Chondrocyte (in vitro differentiated cells): ENCODE measurements around the gene ERBIN. TPM values are rescaled to one million over a fixed set of nuclear protein-coding genes. Genes with fewer than 3 reads are reported as not detected.
"Not testable (repeated sequence)": the region's sequence is repeated elsewhere in the genome, so short reads cannot be mapped to it uniquely, and the experiment has no call there.

Experiments
- DNase-seq: peaks from one replicate; pipeline ENCODE4 v3.0.0; 2021; ENCODE audit warnings: mixed read lengths, low spot score
- H3K27ac Mint-ChIP-seq: one replicate; pipeline ENCODE4 v1.8.0; 2021; ENCODE audit warnings: mild to moderate bottlenecking, moderate library complexity, mixed read lengths; ENCODE audit not compliant: unreplicated experiment
- H3K27me3 Mint-ChIP-seq: 2 replicates; pipeline ENCODE4 v1.8.0; 2021; ENCODE audit warnings: low read depth, mixed read lengths
- H3K36me3 Mint-ChIP-seq: 2 replicates; pipeline ENCODE4 v1.8.0; 2021; ENCODE audit warnings: low read depth, mixed read lengths
- H3K4me1 Mint-ChIP-seq: 2 replicates; pipeline ENCODE4 v1.8.0; 2021; ENCODE audit warnings: low read depth, mild to moderate bottlenecking, mixed read lengths
- H3K4me3 Mint-ChIP-seq: one replicate; pipeline ENCODE4 v1.8.0; 2021; ENCODE audit warnings: mild to moderate bottlenecking, moderate library complexity, mixed read lengths; ENCODE audit not compliant: unreplicated experiment
- H3K9me3 Mint-ChIP-seq: 2 replicates; pipeline ENCODE4 v1.8.0; 2021; ENCODE audit warnings: low read depth, mixed read lengths
- CTCF ChIP-seq: fragments of 200-600 bp; sonication (generic); IDR thresholded peaks from 2 replicates; pipeline ENCODE4 v1.5.0; 2021; ENCODE audit warnings: antibody characterized with exemption, mild to moderate bottlenecking, moderate library complexity
- total RNA-seq: library from RNA; stranded (reverse); gene quantifications from 3 replicates; pipeline ENCODE4 v1.2.1, GENCODE V29; 2021

The ERBIN gene
- total RNA-seq, 1 donor from 2014 or later = 63.8 TPM

GRCh38 chr5:65910711-65911110, 15.7 kb upstream of the ERBIN start:
- no peaks in the 10 kb centered on the region for H3K36me3 Mint-ChIP-seq
- no peaks in the 10 kb centered on the region for H3K4me1 Mint-ChIP-seq
- H3K4me3 Mint-ChIP-seq = no peak overlapping the region
- H3K27ac Mint-ChIP-seq = no peak overlapping the region
- no peak for DNase-seq
- H3K27me3 Mint-ChIP-seq = no peaks in the 10 kb centered on the region
- TF ChIP-seq CTCF = no peak
- no peaks in the 10 kb centered on the region for H3K9me3 Mint-ChIP-seq

- H3K36me3 Mint-ChIP-seq = no peaks in the 10 kb centered on the region
- H3K4me1 Mint-ChIP-seq = no peaks in the 10 kb centered on the region
- TF ChIP-seq CTCF = no peak
- no peak for DNase-seq
- H3K4me3 Mint-ChIP-seq = no peak overlapping the region
- no peaks in the 10 kb centered on the region for H3K9me3 Mint-ChIP-seq
- no peak overlapping the region for H3K27ac Mint-ChIP-seq
- no peaks in the 10 kb centered on the region for H3K27me3 Mint-ChIP-seq
Measured at GRCh38 chr5:65912311-65912710, 14.1 kb upstream of the ERBIN start.

- Mint-ChIP-seq H3K36me3 (no peaks in the 10 kb centered on the region), H3K27me3 (no peaks in the 10 kb centered on the region), H3K9me3 (no peaks in the 10 kb centered on the region), H3K27ac (no peak overlapping the region), H3K4me1 (peaks cover 4% of the 10 kb centered on the region), H3K4me3 (no peak overlapping the region)
- no peak for DNase-seq
- no peak for TF ChIP-seq CTCF
Measured at GRCh38 chr5:65913519-65913918, 12.9 kb upstream of the ERBIN start.

- Mint-ChIP-seq H3K4me3 (no peak overlapping the region), H3K9me3 (no peaks in the 10 kb centered on the region), H3K27ac (no peak overlapping the region), H3K27me3 (no peaks in the 10 kb centered on the region), H3K36me3 (no peaks in the 10 kb centered on the region), H3K4me1 (peaks cover 13% of the 10 kb centered on the region)
- DNase-seq = no peak
- TF ChIP-seq CTCF = no peak
Measured at GRCh38 chr5:65914641-65915196, 11.7 kb upstream of the ERBIN start.

- not testable (repeated sequence) for H3K4me3 Mint-ChIP-seq, H3K36me3 Mint-ChIP-seq
Measured at GRCh38 chr5:65915661-65916060, 10.7 kb upstream of the ERBIN start.

GRCh38 chr5:65916066-65916465, 10.3 kb upstream of the ERBIN start:
- Mint-ChIP-seq H3K36me3 (no peaks in the 10 kb centered on the region), H3K4me3 (no peak overlapping the region), H3K4me1 (peaks cover 20% of the 10 kb centered on the region), H3K9me3 (no peaks in the 10 kb centered on the region), H3K27me3 (no peaks in the 10 kb centered on the region), H3K27ac (no peak overlapping the region)
- TF ChIP-seq CTCF = no peak
- DNase-seq = no peak

More at GRCh38 chr5:65915661-65916060, 10.7 kb upstream of the ERBIN start:
- H3K9me3 Mint-ChIP-seq, DNase-seq, H3K27ac Mint-ChIP-seq, H3K27me3 Mint-ChIP-seq: not testable (repeated sequence)
- H3K4me1 Mint-ChIP-seq = peaks cover 16% of the 10 kb centered on the region
